Iris pigment epithelial cell (primary cell): Measurements from ENCODE around the gene TRIM40.
"Not testable (repeated sequence)": the region's sequence is repeated elsewhere in the genome, so short reads cannot be mapped to it uniquely, and the experiment has no call there.

ENCODE experiments used
- DNase-seq: peaks from one replicate; pipeline ENCODE4 v3.0.0-alpha.2; 2011; ENCODE audit warnings: low read depth

The TRIM40 gene

GRCh38 chr6:30163090-30163917, 27.4 kb downstream of the TRIM40 start, which contains the start of gene TRIM15:
Gene TRIM15 (plus strand): TSS chr6:30163546. CDS start chr6:30163685, 139 bp downstream.
- DNase-seq: no peak

DNA sequence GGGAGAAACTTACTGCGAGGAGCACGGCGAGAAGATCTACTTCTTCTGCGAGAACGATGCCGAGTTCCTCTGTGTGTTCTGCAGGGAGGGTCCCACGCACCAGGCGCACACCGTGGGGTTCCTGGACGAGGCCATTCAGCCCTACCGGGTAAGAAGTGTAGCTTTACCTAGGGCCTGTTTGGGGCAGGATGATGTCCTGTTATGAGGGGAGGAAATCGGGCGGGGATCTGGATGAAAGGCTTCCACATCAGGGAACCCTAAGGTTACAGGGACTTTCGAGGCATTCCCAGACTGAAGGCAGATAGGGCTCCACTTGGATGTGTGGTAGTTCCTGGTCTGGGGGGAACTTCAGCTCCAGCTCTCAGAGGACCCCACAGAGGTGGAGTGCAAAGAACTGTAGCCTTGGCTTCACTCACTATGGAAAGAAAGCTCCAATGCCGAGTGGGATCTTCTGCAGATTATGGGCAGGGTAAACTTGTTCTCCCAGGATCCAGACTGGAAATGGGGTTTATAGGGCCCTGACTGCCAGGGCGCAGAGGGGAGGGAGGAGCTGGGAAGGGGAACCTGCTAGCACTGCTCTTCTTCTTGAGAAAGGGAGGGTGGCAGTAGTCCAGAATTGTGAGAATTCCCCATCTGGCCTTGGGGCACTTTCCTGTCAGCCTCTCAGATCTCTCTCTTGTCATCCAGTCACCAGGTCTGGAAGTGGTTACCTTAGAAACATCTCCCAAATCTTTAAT, 28.1 kb downstream of the TRIM40 start:
- no peak for DNase-seq

- no peak for DNase-seq
Measured at GRCh38 chr6:30164714-30165113, 28.8 kb downstream of the TRIM40 start.

- not testable (repeated sequence) for DNase-seq
Measured at GRCh38 chr6:30165238-30165637, 29.3 kb downstream of the TRIM40 start.

DNA sequence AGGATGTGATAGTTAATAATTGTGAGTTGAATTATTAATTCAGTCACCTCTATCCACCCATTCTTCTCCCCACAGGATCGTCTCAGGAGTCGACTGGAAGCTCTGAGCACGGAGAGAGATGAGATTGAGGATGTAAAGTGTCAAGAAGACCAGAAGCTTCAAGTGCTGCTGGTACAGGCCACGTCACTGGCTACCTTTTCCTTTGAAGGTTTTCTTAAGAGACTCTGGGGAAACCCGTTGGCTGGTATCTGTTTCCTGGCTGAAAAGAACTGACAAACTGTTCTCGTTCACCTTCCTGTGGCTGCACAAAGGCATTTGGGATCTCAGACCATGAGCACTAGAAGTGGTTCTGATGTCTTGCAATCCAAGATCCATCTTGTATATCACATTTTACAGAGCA, 31.2 kb downstream of the TRIM40 start:
- no peak for DNase-seq

- no peak for DNase-seq
Measured at GRCh38 chr6:30168741-30169140, 32.8 kb downstream of the TRIM40 start.

- DNase-seq: peak; percentile 52
Measured at GRCh38 chr6:30169658-30170614, 34.0 kb downstream of the TRIM40 start.

DNA sequence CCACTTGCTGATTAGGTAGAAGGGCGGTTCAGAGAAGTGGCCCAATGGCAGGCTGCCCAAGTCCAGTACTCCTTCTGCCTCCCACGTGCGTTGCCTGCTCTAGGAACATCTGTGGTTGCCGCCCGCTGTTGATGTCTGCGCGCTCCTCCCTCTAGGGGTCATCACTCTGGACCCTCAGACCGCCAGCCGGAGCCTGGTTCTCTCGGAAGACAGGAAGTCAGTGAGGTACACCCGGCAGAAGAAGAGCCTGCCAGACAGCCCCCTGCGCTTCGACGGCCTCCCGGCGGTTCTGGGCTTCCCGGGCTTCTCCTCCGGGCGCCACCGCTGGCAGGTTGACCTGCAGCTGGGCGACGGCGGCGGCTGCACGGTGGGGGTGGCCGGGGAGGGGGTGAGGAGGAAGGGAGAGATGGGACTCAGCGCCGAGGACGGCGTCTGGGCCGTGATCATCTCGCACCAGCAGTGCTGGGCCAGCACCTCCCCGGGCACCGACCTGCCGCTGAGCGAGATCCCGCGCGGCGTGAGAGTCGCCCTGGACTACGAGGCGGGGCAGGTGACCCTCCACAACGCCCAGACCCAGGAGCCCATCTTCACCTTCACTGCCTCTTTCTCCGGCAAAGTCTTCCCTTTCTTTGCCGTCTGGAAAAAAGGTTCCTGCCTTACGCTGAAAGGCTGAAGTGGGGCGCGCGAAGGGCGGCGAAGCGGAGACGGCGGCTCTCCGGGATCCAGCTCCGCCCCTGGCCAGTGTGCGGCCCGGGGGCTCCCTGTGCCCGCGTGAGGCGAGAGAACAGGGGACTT, 35.9 kb downstream of the TRIM40 start:
- peak; percentile 18 for DNase-seq

- no peak for DNase-seq
Measured at GRCh38 chr6:30172681-30173080, 36.7 kb downstream of the TRIM40 start.

DNA sequence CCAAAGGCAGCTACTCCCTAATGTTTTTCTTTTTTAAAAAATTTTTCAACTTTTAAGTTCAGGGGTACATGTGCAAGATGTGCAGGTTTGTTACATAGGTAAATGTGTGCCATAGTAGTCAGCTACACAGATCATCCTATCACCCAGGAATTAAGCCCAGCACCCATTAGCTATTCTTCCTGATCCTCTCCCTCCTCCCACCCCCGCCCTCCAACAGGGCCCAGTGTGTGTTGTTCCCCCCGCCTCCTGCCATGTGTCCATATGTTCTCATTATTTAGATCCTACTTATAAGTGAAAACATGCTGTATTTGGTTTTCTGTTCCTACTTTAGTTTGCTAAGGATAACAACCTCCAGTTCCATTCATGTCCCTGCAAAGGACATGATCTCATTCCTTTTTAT, 39.8 kb downstream of the TRIM40 start:
- DNase-seq: no peak

GRCh38 chr6:30178837-30179236, 42.9 kb downstream of the TRIM40 start:
- DNase-seq: no peak

- DNase-seq: no peak
Measured at GRCh38 chr6:30180145-30180544, 44.2 kb downstream of the TRIM40 start.

GRCh38 chr6:30184417-30185031, 48.6 kb downstream of the TRIM40 start:
- no peak for DNase-seq

GRCh38 chr6:30185846-30186484, 50.0 kb downstream of the TRIM40 start:
- DNase-seq: no peak

- no peak for DNase-seq
Measured at GRCh38 chr6:30188541-30188940, 52.6 kb downstream of the TRIM40 start.

DNA sequence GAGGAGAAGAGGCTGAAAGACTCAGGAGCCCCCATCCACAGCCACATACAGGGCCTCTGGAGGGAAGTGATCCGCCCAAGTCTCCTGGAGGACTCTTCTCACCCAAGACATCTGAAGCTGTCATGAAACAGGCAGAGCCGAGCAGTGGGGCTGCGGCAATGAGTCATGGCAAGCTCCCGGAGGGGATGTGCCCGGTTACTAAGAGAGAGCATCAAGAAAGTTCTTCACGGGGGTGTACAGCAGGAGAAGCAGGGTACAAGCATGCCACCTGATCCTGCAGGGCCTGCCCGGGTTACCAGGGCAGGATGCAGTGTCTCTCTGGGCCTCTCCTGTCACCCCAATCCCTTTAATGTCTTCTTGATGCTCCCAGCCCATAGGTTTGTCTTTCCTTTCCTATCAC, 56.1 kb downstream of the TRIM40 start:
- DNase-seq: peak; percentile 47

- peak; percentile 48 for DNase-seq
Measured at GRCh38 chr6:30194797-30195690, 59.1 kb downstream of the TRIM40 start.

- no peak for DNase-seq
Measured at GRCh38 chr6:30195951-30196350, 60.0 kb downstream of the TRIM40 start.

DNA sequence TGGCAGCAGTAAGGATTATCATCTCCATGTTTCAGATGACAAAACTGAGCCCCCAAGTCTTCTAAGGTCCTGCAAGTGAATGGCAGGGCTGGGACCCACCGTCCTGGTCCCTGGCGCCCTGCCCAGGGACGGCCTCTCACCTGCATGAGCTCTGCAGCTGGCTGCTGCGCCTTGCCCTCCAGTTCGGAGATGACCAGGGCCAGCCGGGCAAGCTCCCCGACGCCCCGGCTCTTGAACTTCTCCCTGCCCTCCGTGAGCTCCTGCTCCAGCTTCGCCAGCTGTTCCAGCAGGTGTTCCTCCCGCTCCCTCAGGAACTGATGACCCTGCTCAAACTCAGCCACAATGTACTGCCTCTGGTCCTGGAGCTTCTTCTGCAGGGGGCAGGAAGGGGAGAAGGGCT, 60.4 kb downstream of the TRIM40 start:
- DNase-seq: no peak
